M059J (cell line): ENCODE measurements around the gene SMNDC1. TPM values are rescaled to one million over a fixed set of nuclear protein-coding genes. Genes with fewer than 3 reads are reported as not detected.
"Not testable (repeated sequence)": the region's sequence is repeated elsewhere in the genome, so short reads cannot be mapped to it uniquely, and the experiment has no call there.

Experiments
- DNase-seq: peaks from one replicate; pipeline ENCODE4 v3.0.0-alpha.2; 2012; ENCODE audit warnings: low read depth
- total RNA-seq: library from RNA; depleted of rRNA; stranded (reverse); fragments of >200 nt; shearing (Covaris generic); gene quantifications from 2 replicates; pipeline ENCODE4 v1.2.3, GENCODE V29; 2014

SMNDC1 gene
- total RNA-seq, 1 experiment from 2014 or later, result 13.3 TPM

- DNase-seq, result no peak
Measured at GRCh38 chr10:110284262-110284661, 20.5 kb downstream of the SMNDC1 start.

- DNase-seq, result peak; percentile 65
Measured at GRCh38 chr10:110279407-110279986, 25.2 kb downstream of the SMNDC1 start.

- DNase-seq, result no peak
Measured at GRCh38 chr10:110278562-110279406, 25.9 kb downstream of the SMNDC1 start.

- no peak for DNase-seq
Measured at GRCh38 chr10:110277591-110277990, 27.1 kb downstream of the SMNDC1 start.

- DNase-seq, result no peak
Measured at GRCh38 chr10:110276603-110277002, 28.1 kb downstream of the SMNDC1 start.

GRCh38 chr10:110275128-110275729 lies 29.5 kb downstream of the SMNDC1 start:
- no peak for DNase-seq

- no peak for DNase-seq
Measured at GRCh38 chr10:110274647-110275046, 30.1 kb downstream of the SMNDC1 start.

GRCh38 chr10:110274072-110274627 lies 30.6 kb downstream of the SMNDC1 start:
- no peak for DNase-seq

- peak; percentile 78 for DNase-seq
Measured at GRCh38 chr10:110273474-110273873, 31.2 kb downstream of the SMNDC1 start.

GRCh38 chr10:110272995-110273394 lies 31.7 kb downstream of the SMNDC1 start:
- not testable (repeated sequence) for DNase-seq

GRCh38 chr10:110269374-110270318 lies 35.1 kb downstream of the SMNDC1 start:
- DNase-seq, result no peak

- DNase-seq, result no peak
Measured at GRCh38 chr10:110268971-110269370, 35.7 kb downstream of the SMNDC1 start.

GRCh38 chr10:110268442-110268841 lies 36.3 kb downstream of the SMNDC1 start:
- no peak for DNase-seq

- DNase-seq, result no peak
Measured at GRCh38 chr10:110267276-110267675, 37.4 kb downstream of the SMNDC1 start.

GRCh38 chr10:110265573-110266193 lies 39.0 kb downstream of the SMNDC1 start:
- DNase-seq, result no peak

- DNase-seq, result no peak
Measured at GRCh38 chr10:110263164-110263563, 41.6 kb downstream of the SMNDC1 start.

GRCh38 chr10:110260746-110261477 lies 43.8 kb downstream of the SMNDC1 start:
- peak; percentile 76 for DNase-seq

- no peak for DNase-seq
Measured at GRCh38 chr10:110259317-110259716, 45.4 kb downstream of the SMNDC1 start.

GRCh38 chr10:110258542-110258941 lies 46.2 kb downstream of the SMNDC1 start:
- no peak for DNase-seq

- no peak for DNase-seq
Measured at GRCh38 chr10:110254467-110254866, 50.3 kb downstream of the SMNDC1 start.
